SK-N-MC (cell line): Measurements from ENCODE around the gene SNAI3.

Experiments used
- EZH2 ChIP-seq: fragments of 200-600 bp; sonication (generic); IDR thresholded peaks from one replicate; pipeline ENCODE4 v1.6.1; 2017; ENCODE audit warnings: antibody characterized with exemption
- POLR2AphosphoS5 ChIP-seq: IDR thresholded peaks from 2 replicates; pipeline ENCODE4 v1.6.1; 2012; ENCODE audit warnings: mild to moderate bottlenecking, low read depth, low read length, borderline replicate concordance

DNA sequence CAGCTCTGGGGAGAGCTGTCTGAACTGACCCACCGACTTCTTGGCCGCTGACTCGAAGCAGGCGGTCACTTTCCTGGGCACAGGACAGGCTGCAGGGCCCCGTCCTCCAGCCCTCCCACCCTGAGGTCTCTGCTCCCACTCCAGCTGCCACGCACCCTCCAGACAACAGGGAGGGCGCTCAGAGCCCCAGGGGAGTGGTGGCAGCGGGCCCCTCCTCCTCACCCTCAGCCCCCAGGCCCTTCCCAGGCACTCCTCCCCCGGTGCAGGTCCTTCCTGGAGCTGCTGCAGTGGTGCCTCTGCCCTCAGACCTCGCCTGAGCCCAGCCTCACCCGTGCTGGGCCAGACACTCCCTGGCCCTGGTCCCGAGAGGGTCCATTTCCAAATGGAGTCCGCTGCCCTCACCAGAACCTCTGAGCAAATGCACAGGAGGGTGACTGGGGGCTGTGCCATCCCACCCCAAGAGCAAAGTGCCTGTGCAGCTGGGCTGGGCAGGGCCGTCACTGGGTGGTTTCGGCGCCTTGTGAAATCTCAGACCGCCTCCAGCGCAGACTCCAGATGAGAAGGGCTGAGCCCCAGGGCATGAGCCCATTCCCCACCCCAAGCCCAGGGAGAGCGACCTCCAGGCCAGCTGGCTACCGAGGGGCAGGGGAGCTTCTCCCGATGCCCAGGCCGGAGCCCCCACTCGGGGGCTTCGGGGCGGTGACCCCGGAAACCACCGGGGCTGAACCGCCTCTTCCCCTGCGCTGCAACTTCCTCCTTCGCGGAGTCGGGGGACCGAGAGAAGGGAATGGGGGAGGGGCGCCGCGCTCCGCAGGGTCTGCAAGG is 36.2 kb downstream of the SNAI3 start:
- TF ChIP-seq EZH2 (no peak), POLR2AphosphoS5 (no peak)
